Sigmoid colon (tissue), 4 donors: Measurements from ENCODE around the gene CSK.

Experiments
- CTCF ChIP-seq, 4 experiments: fragments of 450-650 bp in 3 of 4; fragments of 200-600 bp in 1 of 4; IDR thresholded peaks; one replicate each; pipeline ENCODE4 v1.5.1; 2016 to 2019; ENCODE audit warnings: antibody characterized with exemption in 4 of 4, mild to moderate bottlenecking in 3 of 4, moderate library complexity in 2 of 4
- EP300 ChIP-seq, 4 donors: sonication (generic); formaldehyde crosslinking; IDR thresholded peaks; one replicate each; pipeline ENCODE4 v1.6.1; 2017; ENCODE audit warnings: antibody characterized with exemption in 4 of 4
- POLR2A ChIP-seq, 2 donors: fragments of 450-650 bp; IDR thresholded peaks; one replicate each; pipeline ENCODE4 v1.6.1; 2016; ENCODE audit warnings: antibody characterized with exemption in 2 of 2, mild to moderate bottlenecking in 2 of 2, moderate library complexity in 2 of 2
- POLR2AphosphoS5 ChIP-seq, 4 donors: sonication (generic); formaldehyde crosslinking; IDR thresholded peaks; one replicate each; pipeline ENCODE4 v1.6.1; 2017; ENCODE audit warnings: antibody characterized with exemption in 4 of 4

GRCh38 chr15:74750751-74751150 lies 31.1 kb upstream of the CSK start:
- TF ChIP-seq CTCF (IDR thresholded peaks at IDR 0.05) (no peak), POLR2A (IDR thresholded peaks at IDR 0.05) (no peak), POLR2AphosphoS5 (IDR thresholded peaks at IDR 0.05) (no peak), EP300 (IDR thresholded peaks at IDR 0.05) (no peak)
